ENCODE data around the gene VWA8.
A peak's percentile ranks its signal among the peaks of the same experiment; 100 is the strongest.

VWA8 gene

GRCh38 chr13:41595298-41595697 lies 365.6 kb downstream of the VWA8 start:
- H3K36me3 ChIP-seq (replicated peaks), result no peaks in the 10 kb centered on the region
- TF ChIP-seq, protein P1, sequence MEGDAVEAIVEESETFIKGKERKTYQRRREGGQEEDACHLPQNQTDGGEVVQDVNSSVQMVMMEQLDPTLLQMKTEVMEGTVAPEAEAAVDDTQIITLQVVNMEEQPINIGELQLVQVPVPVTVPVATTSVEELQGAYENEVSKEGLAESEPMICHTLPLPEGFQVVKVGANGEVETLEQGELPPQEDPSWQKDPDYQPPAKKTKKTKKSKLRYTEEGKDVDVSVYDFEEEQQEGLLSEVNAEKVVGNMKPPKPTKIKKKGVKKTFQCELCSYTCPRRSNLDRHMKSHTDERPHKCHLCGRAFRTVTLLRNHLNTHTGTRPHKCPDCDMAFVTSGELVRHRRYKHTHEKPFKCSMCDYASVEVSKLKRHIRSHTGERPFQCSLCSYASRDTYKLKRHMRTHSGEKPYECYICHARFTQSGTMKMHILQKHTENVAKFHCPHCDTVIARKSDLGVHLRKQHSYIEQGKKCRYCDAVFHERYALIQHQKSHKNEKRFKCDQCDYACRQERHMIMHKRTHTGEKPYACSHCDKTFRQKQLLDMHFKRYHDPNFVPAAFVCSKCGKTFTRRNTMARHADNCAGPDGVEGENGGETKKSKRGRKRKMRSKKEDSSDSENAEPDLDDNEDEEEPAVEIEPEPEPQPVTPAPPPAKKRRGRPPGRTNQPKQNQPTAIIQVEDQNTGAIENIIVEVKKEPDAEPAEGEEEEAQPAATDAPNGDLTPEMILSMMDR (IDR thresholded peaks at IDR 0.05; ENCODE audit: low read depth, low read length, missing control alignments), result no peak
- DNase-seq, result no peak
- H3K4me3 ChIP-seq (ENCODE audit: low read depth, low read length), result no peak overlapping the region
- no peaks in the 10 kb centered on the region for H3K27me3 ChIP-seq (replicated peaks)
- in situ Hi-C loops (cut with HindIII; ENCODE audit: low pct_ligation_motif_present, low sequenced_read_pairs), result no loop called here
- H3K27ac ChIP-seq, result no peak overlapping the region

- Histone ChIP-seq H3K27ac (no peak overlapping the region), H3K36me3 (replicated peaks) (no peaks in the 10 kb centered on the region), H3K4me3 (ENCODE audit: low read depth, low read length) (no peak overlapping the region), H3K27me3 (replicated peaks) (no peaks in the 10 kb centered on the region)
- DNase-seq, result no peak
- TF ChIP-seq, protein P1 (IDR thresholded peaks at IDR 0.05; ENCODE audit: low read depth, low read length, missing control alignments), result no peak
- in situ Hi-C loops (cut with HindIII; ENCODE audit: low pct_ligation_motif_present, low sequenced_read_pairs), result no loop called here
Measured at GRCh38 chr13:41590643-41591042, 370.3 kb downstream of the VWA8 start.

- DNase-seq, result no peak
- Histone ChIP-seq H3K36me3 (replicated peaks) (no peaks in the 10 kb centered on the region), H3K27ac (no peak overlapping the region), H3K4me3 (ENCODE audit: low read depth, low read length) (no peak overlapping the region), H3K27me3 (replicated peaks) (no peaks in the 10 kb centered on the region)
- TF ChIP-seq, protein P1 (IDR thresholded peaks at IDR 0.05; ENCODE audit: low read depth, low read length, missing control alignments), result no peak
- in situ Hi-C loops (cut with HindIII; ENCODE audit: low pct_ligation_motif_present, low sequenced_read_pairs), result no loop called here
Measured at GRCh38 chr13:41590122-41590521, 370.8 kb downstream of the VWA8 start.

DNA sequence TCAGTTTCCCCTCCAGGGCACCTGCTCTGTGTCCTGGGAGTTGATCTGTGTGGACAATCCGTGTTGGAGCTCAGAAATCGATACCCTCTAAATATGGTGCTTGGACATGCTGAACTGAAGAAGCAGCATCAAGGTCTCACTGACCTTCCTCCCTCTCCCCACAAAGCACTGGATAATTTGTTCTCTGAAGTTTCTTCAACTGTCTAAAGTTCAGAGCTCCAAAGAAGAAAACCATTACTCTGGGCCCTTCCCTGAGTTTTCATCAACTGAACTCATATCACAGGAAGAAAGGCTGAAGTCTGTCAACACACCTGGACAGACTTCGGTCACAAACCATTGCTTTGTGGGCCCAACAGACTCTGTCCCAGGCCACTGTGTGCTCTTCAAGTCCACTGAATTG lies 371.5 kb downstream of the VWA8 start:
- in situ Hi-C loops (cut with HindIII; ENCODE audit: low pct_ligation_motif_present, low sequenced_read_pairs), result no loop called here
- H3K36me3 ChIP-seq (replicated peaks), result no peaks in the 10 kb centered on the region
- no peaks in the 10 kb centered on the region for H3K27me3 ChIP-seq (replicated peaks)
- peak overlapping the region; percentile 24 for H3K27ac ChIP-seq
- no peak for DNase-seq
- H3K4me3 ChIP-seq (ENCODE audit: low read depth, low read length), result no peak overlapping the region
- TF ChIP-seq, protein P1 (IDR thresholded peaks at IDR 0.05; ENCODE audit: low read depth, low read length, missing control alignments), result no peak

DNA sequence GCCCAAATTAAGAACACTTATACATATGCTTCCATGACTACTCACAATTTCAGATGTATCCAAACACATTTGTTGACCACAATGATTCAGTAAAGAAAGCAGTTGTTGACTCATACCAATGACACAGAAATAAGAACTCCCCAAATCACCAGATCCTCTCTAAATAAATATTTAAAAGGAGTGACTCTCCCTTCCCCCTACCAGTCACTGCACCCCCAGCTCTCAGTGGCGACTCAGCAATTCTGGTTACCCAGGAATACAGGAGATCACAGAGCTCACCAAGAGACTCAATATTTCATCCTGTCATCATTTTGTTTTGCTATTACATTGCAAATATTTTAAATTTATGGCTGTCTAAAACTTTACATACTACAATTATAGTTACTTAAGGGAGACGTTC lies 372.0 kb downstream of the VWA8 start:
- TF ChIP-seq, protein P1 (IDR thresholded peaks at IDR 0.05; ENCODE audit: low read depth, low read length, missing control alignments), result no peak
- in situ Hi-C loops (cut with HindIII; ENCODE audit: low pct_ligation_motif_present, low sequenced_read_pairs), result no loop called here
- DNase-seq, result peak; percentile 75
- Histone ChIP-seq H3K27ac (peak overlapping the region; percentile 24), H3K36me3 (replicated peaks) (no peaks in the 10 kb centered on the region), H3K4me3 (ENCODE audit: low read depth, low read length) (no peak overlapping the region), H3K27me3 (replicated peaks) (no peaks in the 10 kb centered on the region)

DNA sequence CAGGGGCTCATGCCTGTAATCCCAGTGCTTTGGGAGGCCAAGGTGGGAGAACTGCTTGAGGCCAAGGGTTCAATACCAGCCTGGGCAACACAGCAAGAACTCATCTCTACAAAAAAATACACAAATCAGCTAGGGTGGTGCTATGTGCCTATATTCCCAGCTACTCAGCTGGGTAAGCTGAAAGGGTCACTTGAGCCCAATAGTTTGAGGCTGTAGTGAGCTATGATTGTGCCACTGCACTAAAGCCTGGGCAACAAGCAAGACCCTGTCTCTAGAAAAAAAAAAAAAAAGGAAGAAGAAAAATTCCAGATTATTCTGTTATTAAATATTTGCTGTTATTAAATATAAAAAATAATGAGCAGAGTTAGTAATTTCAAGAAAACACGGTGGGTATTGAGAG lies 372.5 kb downstream of the VWA8 start:
- in situ Hi-C loops (cut with HindIII; ENCODE audit: low pct_ligation_motif_present, low sequenced_read_pairs), result no loop called here
- Histone ChIP-seq H3K27me3 (replicated peaks) (no peaks in the 10 kb centered on the region), H3K27ac (peak overlapping the region; percentile 24), H3K4me3 (ENCODE audit: low read depth, low read length) (no peak overlapping the region), H3K36me3 (replicated peaks) (no peaks in the 10 kb centered on the region)
- DNase-seq, result no peak
- TF ChIP-seq, protein P1 (IDR thresholded peaks at IDR 0.05; ENCODE audit: low read depth, low read length, missing control alignments), result no peak
